ENCODE measurements around the gene CARD11.

CARD11 gene

GRCh38 chr7:2945171-2945570 is 98.5 kb downstream of the CARD11 start:
- no peak for ATAC-seq (replicated peaks)
- Mint-ChIP-seq H3K27me3 (no peaks in the 10 kb centered on the region), H3K4me3 (no peak overlapping the region), H3K9me3 (no peaks in the 10 kb centered on the region), H3K4me1 (ENCODE audit: low read depth in 2 of 2) (peaks cover 23 to 49% of the 10 kb centered on the region in 2 donors), H3K36me3 (ENCODE audit: insufficient read depth) (peaks cover 62% of the 10 kb centered on the region), H3K27ac (peak overlapping the region; percentile 78)
- DNase-seq: no peak

- ATAC-seq (replicated peaks): no peak
- Mint-ChIP-seq H3K4me3 (no peak overlapping the region), H3K27ac (peak overlapping the region; percentile 78), H3K4me1 (ENCODE audit: low read depth in 2 of 2) (peaks cover 21 to 48% of the 10 kb centered on the region in 2 donors), H3K9me3 (no peaks in the 10 kb centered on the region), H3K27me3 (no peaks in the 10 kb centered on the region), H3K36me3 (ENCODE audit: insufficient read depth) (peaks cover 64% of the 10 kb centered on the region)
- DNase-seq: no peak
Observed at GRCh38 chr7:2944739-2945138, 98.9 kb downstream of the CARD11 start.

- Mint-ChIP-seq H3K27me3 (no peaks in the 10 kb centered on the region), H3K4me3 (no peak overlapping the region), H3K36me3 (ENCODE audit: insufficient read depth) (peaks cover 71% of the 10 kb centered on the region), H3K27ac (peak overlapping the region; percentile 78), H3K4me1 (ENCODE audit: low read depth in 2 of 2) (peaks cover 16 to 44% of the 10 kb centered on the region in 2 donors), H3K9me3 (no peaks in the 10 kb centered on the region)
- no peak for DNase-seq
- no peak for ATAC-seq (replicated peaks)
Observed at GRCh38 chr7:2943851-2944601, 99.6 kb downstream of the CARD11 start.

GRCh38 chr7:2941216-2941859 is 102.3 kb downstream of the CARD11 start:
- Mint-ChIP-seq H3K27ac (peak overlapping the region; percentile 36 to 94), H3K36me3 (ENCODE audit: insufficient read depth) (peaks cover 82% of the 10 kb centered on the region), H3K4me3 (no peak overlapping the region), H3K9me3 (no peaks in the 10 kb centered on the region), H3K27me3 (no peaks in the 10 kb centered on the region), H3K4me1 (ENCODE audit: low read depth in 2 of 2) (peaks cover 6 to 26% of the 10 kb centered on the region in 2 donors)
- ATAC-seq (replicated peaks) (no peak), DNase-seq (no peak)

- no peak for ATAC-seq (replicated peaks)
Observed at GRCh38 chr7:2940466-2940865, 103.2 kb downstream of the CARD11 start.

GRCh38 chr7:2939193-2939885 is 104.3 kb downstream of the CARD11 start:
- Mint-ChIP-seq H3K4me1 (ENCODE audit: low read depth in 2 of 2) (peaks cover 6 to 21% of the 10 kb centered on the region in 2 donors), H3K9me3 (no peaks in the 10 kb centered on the region), H3K4me3 (no peak overlapping the region), H3K36me3 (ENCODE audit: insufficient read depth) (peaks cover 88% of the 10 kb centered on the region), H3K27me3 (no peaks in the 10 kb centered on the region), H3K27ac (peak overlapping the region; percentile 36 to 75)
- no peak for DNase-seq
- ATAC-seq (replicated peaks): no peak

More at GRCh38 chr7:2940466-2940865, 103.2 kb downstream of the CARD11 start:
- no peak for DNase-seq
- Mint-ChIP-seq H3K4me1 (ENCODE audit: low read depth in 2 of 2) (peaks cover 6 to 26% of the 10 kb centered on the region in 2 donors), H3K36me3 (ENCODE audit: insufficient read depth) (peaks cover 85% of the 10 kb centered on the region), H3K27me3 (no peaks in the 10 kb centered on the region), H3K9me3 (no peaks in the 10 kb centered on the region), H3K4me3 (no peak overlapping the region), H3K27ac (peak overlapping the region; percentile 36 to 75)

- peak overlapping the region in 1 of 2 donors; percentile 75 for H3K27ac Mint-ChIP-seq
- no peaks in the 10 kb centered on the region for H3K9me3 Mint-ChIP-seq
- no peaks in the 10 kb centered on the region for H3K27me3 Mint-ChIP-seq
- ATAC-seq (replicated peaks): no peak
- peaks cover 88% of the 10 kb centered on the region for H3K36me3 Mint-ChIP-seq (ENCODE audit: insufficient read depth)
- H3K4me1 Mint-ChIP-seq (ENCODE audit: low read depth in 2 of 2): peaks cover 6 to 26% of the 10 kb centered on the region in 2 donors
- no peak for DNase-seq
- no peak overlapping the region for H3K4me3 Mint-ChIP-seq
Observed at GRCh38 chr7:2938514-2939192, 105.0 kb downstream of the CARD11 start.

GRCh38 chr7:2937701-2938513 is 105.8 kb downstream of the CARD11 start:
- ATAC-seq (replicated peaks) (no peak), DNase-seq (no peak)
- Mint-ChIP-seq H3K9me3 (no peaks in the 10 kb centered on the region), H3K27me3 (no peaks in the 10 kb centered on the region), H3K4me1 (ENCODE audit: low read depth in 2 of 2) (peaks cover 6 to 27% of the 10 kb centered on the region in 2 donors), H3K36me3 (ENCODE audit: insufficient read depth) (peaks cover 88% of the 10 kb centered on the region), H3K4me3 (no peak overlapping the region), H3K27ac (no peak overlapping the region)

GRCh38 chr7:2936891-2937580 is 106.6 kb downstream of the CARD11 start:
- peaks cover 90% of the 10 kb centered on the region for H3K36me3 Mint-ChIP-seq (ENCODE audit: insufficient read depth)
- no peaks in the 10 kb centered on the region for H3K9me3 Mint-ChIP-seq
- H3K27me3 Mint-ChIP-seq: no peaks in the 10 kb centered on the region
- DNase-seq (no peak), ATAC-seq (replicated peaks) (no peak)
- H3K4me1 Mint-ChIP-seq (ENCODE audit: low read depth in 2 of 2): peaks cover 0 to 19% of the 10 kb centered on the region in 2 donors
- peak overlapping the region in 1 of 2 donors; percentile 79 for H3K27ac Mint-ChIP-seq
- no peak overlapping the region for H3K4me3 Mint-ChIP-seq

GRCh38 chr7:2936301-2936700 is 107.4 kb downstream of the CARD11 start:
- Mint-ChIP-seq H3K9me3 (no peaks in the 10 kb centered on the region), H3K27me3 (no peaks in the 10 kb centered on the region), H3K36me3 (ENCODE audit: insufficient read depth) (peaks cover 94% of the 10 kb centered on the region), H3K4me3 (no peak overlapping the region), H3K27ac (no peak overlapping the region), H3K4me1 (ENCODE audit: low read depth in 2 of 2) (peaks cover 0 to 18% of the 10 kb centered on the region in 2 donors)
- no peak for DNase-seq
- ATAC-seq (replicated peaks): no peak

GRCh38 chr7:2934984-2935740 is 108.5 kb downstream of the CARD11 start:
- no peaks in the 10 kb centered on the region for H3K27me3 Mint-ChIP-seq
- ATAC-seq (replicated peaks) (no peak), DNase-seq (no peak)
- no peak overlapping the region for H3K4me3 Mint-ChIP-seq
- H3K36me3 Mint-ChIP-seq (ENCODE audit: insufficient read depth): peaks cover 94% of the 10 kb centered on the region
- H3K9me3 Mint-ChIP-seq: no peaks in the 10 kb centered on the region
- H3K27ac Mint-ChIP-seq: peak overlapping the region in 1 of 2 donors; percentile 62
- H3K4me1 Mint-ChIP-seq (ENCODE audit: low read depth in 2 of 2): peaks cover 0 to 17% of the 10 kb centered on the region in 2 donors

Measured in effector memory CD8-positive, alpha-beta T cell (primary cell).